Activated T-cell treated with anti-CD3 and anti-CD28 coated beads, Interleukin-2, amount 50 U/mL, for 1 hour (primary cell): ENCODE results near the gene FAHD2A.
"Not testable (repeated sequence)": the region's sequence is repeated elsewhere in the genome, so short reads cannot be mapped to it uniquely, and the experiment has no call there.

Source experiments
- DNase-seq: peaks from one replicate; pipeline ENCODE4 v3.0.0-alpha.2; 2020

The FAHD2A gene

GRCh38 chr2:95442474-95443099 is 40.1 kb downstream of the FAHD2A start:
- DNase-seq: not testable (repeated sequence)

GRCh38 chr2:95445317-95445716 is 42.8 kb downstream of the FAHD2A start:
- DNase-seq: not testable (repeated sequence)

GRCh38 chr2:95463292-95463691 is 60.8 kb downstream of the FAHD2A start:
- DNase-seq: not testable (repeated sequence)
